ENCODE measurements around the gene RAC3.

RAC3 gene

DNA sequence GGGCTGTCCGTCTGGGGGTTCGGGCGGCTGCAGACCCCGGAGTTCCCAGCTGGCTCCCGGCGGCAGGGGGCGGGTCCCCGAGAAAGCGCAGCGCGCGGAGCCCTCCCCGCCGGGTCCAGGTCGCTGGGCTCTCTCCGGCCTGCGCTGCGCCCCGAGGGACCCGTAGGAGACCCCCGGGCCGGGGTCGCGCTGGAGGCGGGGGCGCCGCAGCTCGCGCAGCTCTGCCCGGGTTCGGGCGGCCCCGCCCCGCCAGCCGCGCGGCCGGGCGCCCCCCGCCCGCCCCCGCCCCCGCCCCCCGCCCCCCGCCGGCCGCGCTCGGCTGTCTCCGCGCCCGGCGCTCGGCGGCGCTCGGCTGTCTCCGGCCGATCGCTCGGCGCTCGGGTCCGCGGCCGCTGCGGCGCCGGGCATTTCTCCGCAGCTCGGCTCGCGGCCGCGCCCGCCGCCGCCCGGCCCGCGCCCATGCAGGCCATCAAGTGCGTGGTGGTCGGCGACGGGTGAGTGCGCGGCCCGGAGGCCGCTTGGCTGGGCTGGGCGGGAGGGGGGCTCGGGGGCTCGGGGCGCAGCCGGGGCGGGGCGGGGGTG is at the start of gene RAC3:
RAC3 (plus strand) TSS at position 376 of the 582 bp plus-strand sequence; CDS start at position 460, 84 bp downstream.
- H3K4me3 ChIP-seq: peak within 1 kb of the TSS; percentile 54
- in situ Hi-C loops (cut with MboI; ENCODE audit: low sequenced_read_pairs): loop anchor here (5.0 kb wide), 1 partner anchor 126 kb away; no protein-coding TSS in a partner anchor
- no peaks in the 10 kb centered on the region for H3K9me3 ChIP-seq
- no peaks in the 10 kb centered on the region for H3K27me3 ChIP-seq (ENCODE audit: low read depth)
- H3K36me3 ChIP-seq (replicated peaks): peaks cover 44% of the 10 kb centered on the region
- peaks cover 6% of the 10 kb centered on the region; the same call in 1 of the 2 replicates for H3K4me1 ChIP-seq
- DNase-seq (ENCODE audit: low spot score in 2 of 2): peak; percentile 35 to 62

DNA sequence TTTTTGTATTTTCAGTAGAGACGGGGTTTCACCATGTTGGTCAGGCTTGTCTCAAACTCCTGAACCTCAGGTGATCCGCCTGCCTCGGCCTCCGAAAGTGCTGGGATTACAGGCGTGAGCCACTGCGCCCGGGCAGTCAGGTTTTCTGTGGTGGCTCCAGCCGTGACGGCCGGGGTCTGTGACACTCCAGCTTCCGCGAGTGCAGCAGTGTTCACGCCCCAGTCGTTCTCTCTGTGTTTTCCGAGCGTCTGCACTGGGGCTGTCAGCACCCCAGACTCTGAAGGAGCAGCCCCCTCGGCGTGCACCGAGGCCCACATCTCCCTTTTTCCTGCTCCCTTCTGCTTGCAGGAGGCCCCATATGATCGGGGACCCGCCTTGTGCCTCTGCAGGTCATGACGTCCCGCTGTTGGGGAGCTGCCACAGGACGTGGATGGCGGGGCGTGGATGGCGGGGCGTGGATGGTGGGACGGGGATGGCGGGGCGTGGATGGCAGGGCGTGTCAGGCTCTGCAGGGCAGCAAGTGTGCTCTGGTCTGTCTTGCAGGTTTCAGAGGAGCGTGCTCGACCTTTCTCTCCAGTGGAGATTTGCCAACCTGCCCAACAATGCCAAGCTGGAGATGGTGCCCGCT is 48.4 kb upstream of the RAC3 start:
- Histone ChIP-seq H3K4me1 (no peaks in the 10 kb centered on the region), H3K36me3 (replicated peaks) (peaks cover 27% of the 10 kb centered on the region), H3K4me3 (no peak overlapping the region), H3K27me3 (ENCODE audit: low read depth) (no peaks in the 10 kb centered on the region), H3K9me3 (no peaks in the 10 kb centered on the region)
- DNase-seq (ENCODE audit: low spot score in 2 of 2): no peak
- in situ Hi-C loops (cut with MboI; ENCODE audit: low sequenced_read_pairs): no loop called here

DNA sequence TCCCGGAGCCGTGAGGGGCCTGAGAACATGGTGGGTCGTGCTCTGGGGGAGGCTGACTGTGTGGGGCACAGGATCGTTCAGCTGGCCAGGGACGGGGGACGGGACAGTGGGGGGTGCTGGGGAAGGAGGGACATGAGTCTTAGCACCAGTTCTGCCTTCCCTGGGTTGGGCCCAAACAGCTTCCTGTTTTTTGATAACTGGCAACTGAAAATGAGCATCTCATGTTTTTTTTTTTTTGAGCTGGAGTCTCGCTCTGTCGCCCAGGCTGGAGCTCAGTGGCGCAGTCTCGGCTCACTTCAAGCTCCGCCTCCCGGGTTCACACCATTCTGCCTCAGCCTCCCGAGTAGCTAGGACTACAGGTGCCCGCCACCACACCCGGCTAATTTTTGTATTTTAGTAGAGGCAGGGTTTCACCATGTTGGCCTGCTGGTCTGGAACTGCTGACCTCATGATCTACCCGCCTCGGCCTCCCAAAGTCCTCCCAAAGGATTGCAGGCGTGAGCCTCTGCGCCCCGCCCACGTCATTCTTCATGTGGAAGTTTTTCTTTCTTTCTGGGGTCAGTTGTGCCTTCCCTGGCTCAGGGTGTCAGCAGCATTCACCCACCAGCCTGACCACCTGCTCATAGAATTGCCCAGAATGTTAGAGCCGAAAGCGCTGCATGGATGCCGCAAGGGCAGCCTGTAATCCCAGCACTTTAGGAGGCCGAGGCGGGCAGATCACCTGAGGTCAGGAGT is 47.7 kb upstream of the RAC3 start:
- Histone ChIP-seq H3K4me3 (no peak overlapping the region), H3K36me3 (replicated peaks) (peaks cover 27% of the 10 kb centered on the region), H3K9me3 (no peaks in the 10 kb centered on the region), H3K27me3 (ENCODE audit: low read depth) (no peaks in the 10 kb centered on the region), H3K4me1 (no peaks in the 10 kb centered on the region)
- in situ Hi-C loops (cut with MboI; ENCODE audit: low sequenced_read_pairs): no loop called here
- DNase-seq (ENCODE audit: low spot score in 2 of 2): no peak

DNA sequence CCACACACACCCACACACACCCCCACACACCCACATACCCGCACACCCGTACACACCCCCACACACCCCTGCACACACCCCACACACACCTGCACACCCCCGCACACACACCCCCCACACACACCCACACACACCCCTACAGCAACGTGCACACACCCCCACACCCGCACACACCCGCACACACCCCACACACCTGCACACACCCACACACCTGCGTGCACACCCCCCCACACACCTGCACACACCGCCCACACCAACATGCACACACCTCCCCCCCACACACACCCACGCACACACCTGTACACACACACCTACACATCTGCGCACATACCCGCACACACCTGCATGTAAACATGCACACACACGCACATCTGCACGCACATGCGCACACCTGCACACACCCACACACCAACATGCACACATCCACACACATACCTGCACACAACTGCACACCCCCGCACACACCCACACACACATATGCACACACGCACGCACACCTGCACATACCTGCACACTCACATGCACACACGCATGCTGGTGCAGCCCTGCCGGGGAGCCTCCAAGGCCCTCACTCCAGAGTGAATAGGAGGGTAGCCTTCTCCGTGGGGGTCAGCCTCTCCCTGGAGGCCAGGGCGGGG is 46.6 kb upstream of the RAC3 start:
- in situ Hi-C loops (cut with MboI; ENCODE audit: low sequenced_read_pairs): no loop called here

DNA sequence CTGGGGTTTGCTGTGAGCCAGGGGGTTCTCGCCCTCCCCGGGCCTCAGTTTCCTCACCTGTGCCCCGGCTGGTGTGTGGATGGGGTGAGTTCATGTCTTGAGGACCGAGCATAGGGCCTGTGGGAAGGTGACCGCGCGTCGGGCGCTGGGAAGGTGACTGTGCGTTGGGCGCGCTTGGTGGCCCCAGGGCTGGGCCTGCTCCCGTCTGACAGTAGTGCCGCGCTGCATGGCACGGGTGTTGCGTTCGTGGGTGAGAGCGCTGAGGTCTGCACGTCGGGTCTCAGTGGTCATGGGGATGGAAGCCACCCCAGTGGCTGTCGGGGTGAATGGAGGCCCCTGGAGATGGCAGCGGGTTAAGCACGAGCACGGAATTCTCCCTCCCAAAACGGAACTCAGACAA is 44.9 kb upstream of the RAC3 start:
- in situ Hi-C loops (cut with MboI; ENCODE audit: low sequenced_read_pairs): no loop called here
- Histone ChIP-seq H3K4me3 (no peak overlapping the region), H3K27me3 (ENCODE audit: low read depth) (no peaks in the 10 kb centered on the region), H3K4me1 (no peaks in the 10 kb centered on the region), H3K36me3 (replicated peaks) (peaks cover 14% of the 10 kb centered on the region), H3K9me3 (no peaks in the 10 kb centered on the region)
- no peak for DNase-seq (ENCODE audit: low spot score in 2 of 2)

More for the DNA sequence above, 46.6 kb upstream of the RAC3 start:
- DNase-seq (ENCODE audit: low spot score in 2 of 2): no peak
- no peaks in the 10 kb centered on the region for H3K27me3 ChIP-seq (ENCODE audit: low read depth)
- peaks cover 22% of the 10 kb centered on the region for H3K36me3 ChIP-seq (replicated peaks)
- no peaks in the 10 kb centered on the region for H3K9me3 ChIP-seq
- no peak overlapping the region for H3K4me3 ChIP-seq
- no peaks in the 10 kb centered on the region for H3K4me1 ChIP-seq

DNA sequence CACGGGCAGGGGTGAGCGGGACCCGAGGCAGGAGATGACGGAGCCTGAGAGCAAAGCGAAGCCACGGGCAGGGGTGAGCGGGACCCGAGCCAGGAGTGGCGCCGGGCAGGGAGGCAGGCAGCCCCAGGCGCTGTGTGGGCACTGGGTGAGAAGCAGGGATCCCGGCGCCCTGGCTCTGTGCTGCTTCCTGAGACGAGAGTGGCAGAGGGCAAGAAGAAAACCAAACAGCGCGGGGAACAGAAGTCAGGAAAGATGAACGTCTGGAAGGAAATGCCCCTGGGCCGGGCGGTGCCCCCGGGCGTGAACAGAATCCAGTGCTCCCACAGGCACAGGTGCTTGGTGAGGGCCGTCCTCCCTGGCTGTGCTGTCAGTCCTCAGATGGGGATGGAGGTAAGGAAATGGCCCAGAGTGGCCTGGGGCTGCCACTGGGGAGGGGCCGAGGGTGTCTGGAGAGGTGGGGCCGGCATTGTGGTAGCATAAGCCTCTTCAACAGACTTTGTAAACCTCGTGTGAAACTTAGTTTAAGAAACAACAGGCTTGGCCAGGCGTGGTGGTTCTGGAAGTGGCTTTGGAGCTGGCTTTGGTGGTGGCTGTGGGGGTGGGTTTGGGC is 44.2 kb upstream of the RAC3 start:
- Histone ChIP-seq H3K4me1 (no peaks in the 10 kb centered on the region), H3K4me3 (no peak overlapping the region), H3K9me3 (no peaks in the 10 kb centered on the region), H3K27me3 (ENCODE audit: low read depth) (no peaks in the 10 kb centered on the region), H3K36me3 (replicated peaks) (peaks cover 14% of the 10 kb centered on the region)
- no peak for DNase-seq (ENCODE audit: low spot score in 2 of 2)
- in situ Hi-C loops (cut with MboI; ENCODE audit: low sequenced_read_pairs): no loop called here

DNA sequence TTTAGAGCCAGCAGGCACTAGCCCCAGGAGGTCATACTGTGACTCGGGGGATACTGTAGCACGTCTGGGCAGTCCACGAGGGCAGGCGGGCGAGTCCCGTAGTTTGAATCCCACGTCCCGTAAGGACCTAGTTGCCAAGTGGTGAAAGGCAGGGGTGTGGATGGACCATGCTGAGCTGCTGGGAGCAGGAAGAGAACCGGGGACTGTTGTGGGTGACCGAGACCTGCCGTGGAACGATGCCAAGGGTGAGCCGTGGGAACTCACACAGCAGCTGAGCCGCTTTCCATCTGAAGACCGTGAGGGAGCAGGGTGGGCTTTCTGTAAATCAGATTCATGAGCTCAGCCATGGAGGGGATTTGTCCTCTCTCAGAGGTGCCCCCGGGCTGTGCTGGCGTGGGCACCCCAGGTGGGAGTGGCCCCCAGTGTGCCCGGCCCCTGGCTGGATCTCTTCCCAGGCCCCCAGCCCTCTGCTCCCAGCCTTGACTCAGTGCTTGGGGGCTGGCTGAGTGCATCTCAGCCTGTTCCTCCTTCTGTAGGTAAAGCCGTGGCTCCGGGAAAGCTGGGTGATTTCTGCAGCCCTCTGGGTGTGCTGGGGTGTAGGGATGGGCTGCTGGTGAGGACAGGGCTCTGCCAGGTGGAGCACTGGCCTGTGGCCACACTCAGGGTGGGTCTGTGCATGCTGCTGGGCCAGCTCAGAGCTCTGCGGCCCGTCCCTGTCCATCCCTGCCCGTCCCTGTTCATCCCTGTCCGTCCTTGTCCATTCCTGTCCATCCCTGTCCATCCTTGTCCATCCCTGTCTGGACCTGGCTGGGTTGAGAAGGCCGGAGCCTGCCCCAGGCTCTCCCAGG is 40.4 kb upstream of the RAC3 start:
- Histone ChIP-seq H3K4me3 (no peak overlapping the region), H3K9me3 (no peaks in the 10 kb centered on the region), H3K27me3 (ENCODE audit: low read depth) (no peaks in the 10 kb centered on the region), H3K4me1 (no peaks in the 10 kb centered on the region), H3K36me3 (replicated peaks) (no peaks in the 10 kb centered on the region; the same call in 1 of the 2 replicates)
- DNase-seq (ENCODE audit: low spot score in 2 of 2): no peak
- in situ Hi-C loops (cut with MboI; ENCODE audit: low sequenced_read_pairs): no loop called here

DNA sequence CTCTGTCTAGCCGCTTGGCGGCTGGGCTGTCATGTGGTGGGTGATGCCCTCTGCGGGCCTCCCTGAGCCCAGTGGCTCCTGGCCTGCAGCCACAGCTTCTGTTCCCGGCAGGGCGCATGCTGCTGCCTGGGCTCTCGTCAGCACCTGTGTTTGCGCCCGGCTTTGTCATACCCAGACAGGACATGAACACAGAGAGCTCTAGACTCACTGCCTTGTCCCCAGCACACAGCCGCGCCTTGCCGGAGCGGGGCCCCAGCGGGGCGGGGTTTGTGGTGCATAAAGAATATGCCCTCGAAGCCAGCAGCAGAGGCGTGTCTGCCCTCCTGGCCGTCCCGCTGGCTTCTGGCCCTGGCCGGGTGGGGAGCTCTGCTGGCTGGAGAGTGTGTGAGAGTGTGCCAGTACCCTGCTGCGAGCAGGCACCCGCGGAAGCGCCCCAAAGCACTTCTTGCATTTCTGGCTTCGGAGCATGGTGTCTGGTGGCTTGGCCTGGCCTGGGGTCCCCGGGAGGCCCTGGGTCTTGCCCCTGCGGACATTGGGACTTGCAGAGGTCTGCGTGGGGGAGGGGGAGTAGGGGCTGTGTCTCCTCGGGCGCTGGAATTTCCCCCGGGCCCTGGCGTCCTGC is 39.7 kb upstream of the RAC3 start:
- Histone ChIP-seq H3K4me3 (no peak overlapping the region), H3K27me3 (ENCODE audit: low read depth) (no peaks in the 10 kb centered on the region), H3K36me3 (replicated peaks) (no peaks in the 10 kb centered on the region; the same call in 1 of the 2 replicates), H3K4me1 (no peaks in the 10 kb centered on the region), H3K9me3 (no peaks in the 10 kb centered on the region)
- in situ Hi-C loops (cut with MboI; ENCODE audit: low sequenced_read_pairs): no loop called here
- peak in 1 of 2 experiments; percentile 55 for DNase-seq (ENCODE audit: low spot score in 2 of 2)

DNA sequence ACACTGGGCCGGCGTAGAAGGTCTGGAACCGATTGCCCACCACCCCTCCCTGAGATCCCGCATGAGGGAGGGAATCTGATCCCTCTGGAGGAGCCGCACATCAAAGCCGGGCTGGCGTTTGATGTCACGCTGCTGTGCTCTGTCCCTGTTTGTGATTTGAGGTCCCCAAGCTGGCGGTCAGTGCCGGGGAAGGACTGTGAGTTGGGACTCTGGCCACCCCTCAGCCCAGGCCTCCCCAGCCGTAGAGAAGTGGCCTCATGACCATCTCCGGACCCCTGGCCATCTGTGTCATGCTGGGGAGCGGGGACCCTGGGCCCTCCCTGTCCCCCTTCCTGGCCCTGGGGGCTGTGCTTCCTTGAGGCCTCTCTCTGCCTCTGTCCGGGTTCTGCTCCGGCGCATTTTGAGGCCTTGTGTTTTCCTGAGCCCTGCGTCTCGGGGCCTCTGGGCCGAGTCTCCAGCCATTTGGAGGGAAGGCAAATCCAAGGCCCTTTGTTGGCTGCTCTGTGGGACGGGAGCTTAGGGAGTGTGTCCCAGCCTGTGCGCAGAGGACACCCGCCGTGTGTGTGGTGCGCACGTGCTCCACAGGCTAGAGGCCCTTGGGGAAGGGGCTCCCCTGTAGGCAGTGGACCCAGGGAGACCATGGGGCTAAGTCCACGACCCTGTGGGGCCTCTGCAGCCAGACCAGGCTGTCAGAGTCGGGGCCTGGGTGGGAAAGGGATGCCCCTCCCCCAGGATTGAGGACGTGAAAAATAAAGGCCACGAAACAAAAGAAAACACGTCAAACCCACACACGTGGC is 39.0 kb upstream of the RAC3 start:
- Histone ChIP-seq H3K4me3 (no peak overlapping the region), H3K9me3 (no peaks in the 10 kb centered on the region), H3K27me3 (ENCODE audit: low read depth) (no peaks in the 10 kb centered on the region), H3K36me3 (replicated peaks) (no peaks in the 10 kb centered on the region; the same call in 1 of the 2 replicates), H3K4me1 (no peaks in the 10 kb centered on the region)
- no peak for DNase-seq (ENCODE audit: low spot score in 2 of 2)
- in situ Hi-C loops (cut with MboI; ENCODE audit: low sequenced_read_pairs): no loop called here

DNA sequence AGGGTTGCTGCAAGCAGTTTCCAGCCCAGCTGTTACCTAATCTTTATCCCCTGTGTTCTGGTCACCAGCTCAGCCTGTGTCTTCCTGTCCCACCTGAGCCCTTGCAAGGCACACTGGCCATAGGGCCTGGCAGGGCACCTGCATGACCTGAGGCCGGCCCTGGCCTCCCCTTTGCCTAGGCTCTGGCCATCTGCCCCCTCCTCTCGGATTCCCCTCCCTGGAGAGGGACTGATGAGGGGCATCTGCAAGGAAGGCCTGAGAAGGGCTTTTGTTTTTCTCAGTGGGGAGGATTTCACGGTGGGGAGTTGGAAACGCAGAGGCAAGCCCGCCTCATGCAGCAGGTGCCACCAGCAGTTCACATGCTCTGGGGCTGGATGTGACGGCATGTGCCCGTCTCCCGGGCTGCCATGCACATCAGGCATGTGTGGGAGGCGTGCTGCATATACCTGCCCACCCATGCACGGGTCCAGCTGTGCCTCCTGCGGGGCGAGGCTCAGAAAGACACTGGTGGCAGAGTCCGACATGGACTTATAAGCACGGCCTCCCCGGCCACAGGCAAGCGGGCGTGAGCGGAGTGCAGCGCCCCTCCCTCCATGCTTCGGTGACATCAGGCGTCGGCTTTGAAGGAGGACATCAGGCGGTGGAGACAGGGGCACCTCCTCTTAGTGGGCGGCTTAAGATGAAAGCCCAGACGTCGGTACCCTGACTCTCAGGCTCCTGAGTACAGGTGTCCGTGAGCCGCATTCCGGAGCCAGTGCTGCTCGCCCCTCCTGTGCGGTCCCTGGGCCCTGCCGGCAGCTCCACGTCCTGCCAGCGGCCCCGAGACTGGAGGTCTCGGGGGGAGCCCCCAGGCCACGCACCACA is 37.5 kb upstream of the RAC3 start:
- Histone ChIP-seq H3K4me1 (no peaks in the 10 kb centered on the region), H3K9me3 (no peaks in the 10 kb centered on the region), H3K4me3 (no peak overlapping the region), H3K27me3 (ENCODE audit: low read depth) (no peaks in the 10 kb centered on the region), H3K36me3 (replicated peaks) (no peaks in the 10 kb centered on the region)
- no peak for DNase-seq (ENCODE audit: low spot score in 2 of 2)
- in situ Hi-C loops (cut with MboI; ENCODE audit: low sequenced_read_pairs): no loop called here

DNA sequence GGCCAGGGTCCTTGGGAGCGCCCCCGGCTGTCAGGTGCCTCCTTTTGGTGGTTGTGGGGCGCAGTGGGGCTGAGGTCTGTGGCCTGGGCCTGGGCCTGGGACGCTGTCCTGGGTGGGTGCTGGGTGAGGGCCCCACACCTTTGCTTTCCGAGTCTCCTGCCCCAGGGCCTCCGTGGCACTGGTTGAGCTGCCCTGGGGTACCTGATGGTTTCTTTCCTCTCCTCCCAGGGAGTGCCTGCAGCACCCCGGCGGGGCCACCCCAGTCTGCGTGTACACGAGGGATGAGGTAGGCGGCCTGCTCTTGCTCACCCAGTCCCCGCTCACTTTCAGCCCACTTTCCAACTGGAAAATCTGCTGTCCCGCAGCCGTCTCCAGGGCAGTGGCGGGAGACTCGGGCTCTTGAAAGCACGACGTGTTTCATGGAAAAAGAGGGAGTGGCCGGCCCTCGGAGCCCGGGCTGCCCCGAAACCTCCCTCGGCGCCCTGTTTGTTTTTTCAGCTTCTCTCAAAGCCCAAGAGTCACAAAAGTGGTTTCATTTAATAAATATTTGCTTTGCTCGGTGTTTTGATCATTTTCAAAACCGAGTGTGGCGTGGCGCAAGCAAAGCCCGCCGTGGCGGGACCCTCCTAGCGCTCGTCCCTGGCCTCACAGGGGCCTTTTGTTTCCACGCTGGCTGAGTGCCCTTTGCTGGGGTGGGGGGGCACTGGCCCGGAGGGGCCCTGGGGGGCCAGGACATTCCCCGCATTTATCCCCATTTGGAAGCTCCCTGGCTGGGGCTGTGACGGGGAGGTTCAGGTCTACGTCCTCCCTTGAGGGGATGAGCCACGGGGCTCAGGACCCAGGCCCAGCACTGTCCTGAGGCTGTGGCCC is 36.6 kb upstream of the RAC3 start:
- no peaks in the 10 kb centered on the region for H3K27me3 ChIP-seq (ENCODE audit: low read depth)
- H3K4me3 ChIP-seq: no peak overlapping the region
- no peaks in the 10 kb centered on the region for H3K36me3 ChIP-seq (replicated peaks)
- H3K4me1 ChIP-seq: no peaks in the 10 kb centered on the region
- in situ Hi-C loops (cut with MboI; ENCODE audit: low sequenced_read_pairs): no loop called here
- H3K9me3 ChIP-seq: no peaks in the 10 kb centered on the region
- DNase-seq (ENCODE audit: low spot score in 2 of 2): no peak

All from HAP-1 (cell line).